Measurements from ENCODE around the gene SNX18.

Gene SNX18

GRCh38 chr5:54561651-54562050 lies 44.1 kb downstream of the SNX18 start:
- Histone ChIP-seq H3K27me3 (ENCODE audit: insufficient read depth, low read length) (no peaks in the 10 kb centered on the region), H3K9ac (ENCODE audit: low read depth, low read length) (no peak overlapping the region), H3K36me3 (ENCODE audit: insufficient read depth, low read length) (no peaks in the 10 kb centered on the region), H3K4me1 (ENCODE audit: insufficient read depth, low read length) (no peaks in the 10 kb centered on the region), H3K9me3 (ENCODE audit: insufficient read depth, low read depth, low read length) (no peaks in the 10 kb centered on the region), H3K27ac (ENCODE audit: low read depth, low read length) (no peak overlapping the region), H3K4me3 (ENCODE audit: low read length) (no peak overlapping the region)

GRCh38 chr5:54563083-54563761 lies 45.7 kb downstream of the SNX18 start:
- no peaks in the 10 kb centered on the region for H3K27me3 ChIP-seq (ENCODE audit: insufficient read depth, low read length)
- no peaks in the 10 kb centered on the region for H3K36me3 ChIP-seq (ENCODE audit: insufficient read depth, low read length)
- H3K4me3 ChIP-seq (ENCODE audit: low read length): no peak overlapping the region
- WGBS: 91% methylated on average over 1 of the region's 1 CpG
- no peak overlapping the region for H3K27ac ChIP-seq (ENCODE audit: low read depth, low read length)
- no peaks in the 10 kb centered on the region for H3K9me3 ChIP-seq (ENCODE audit: insufficient read depth, low read depth, low read length)
- no peak overlapping the region for H3K9ac ChIP-seq (ENCODE audit: low read depth, low read length)
- H3K4me1 ChIP-seq (ENCODE audit: insufficient read depth, low read length): no peaks in the 10 kb centered on the region

DNA sequence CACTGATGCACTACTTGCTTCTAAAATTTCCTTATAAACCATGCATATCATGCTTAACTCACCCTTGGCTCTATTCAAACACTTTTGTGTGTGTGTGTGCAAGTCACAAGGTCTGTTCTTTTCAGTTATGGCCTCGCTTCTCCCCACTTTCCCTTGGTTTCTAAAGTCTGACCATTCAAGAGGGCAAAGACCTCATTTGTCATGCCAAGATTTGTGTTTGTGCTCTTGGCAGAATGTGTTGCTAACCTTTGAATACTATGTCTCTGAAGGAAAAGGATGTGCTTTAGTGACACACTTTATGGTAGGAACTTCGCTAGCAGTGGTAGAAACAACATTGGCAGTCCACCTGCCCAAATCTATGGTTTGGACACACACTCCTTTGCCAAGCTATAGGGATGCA lies 50.4 kb downstream of the SNX18 start:
- Histone ChIP-seq H3K9me3 (ENCODE audit: insufficient read depth, low read depth, low read length) (no peaks in the 10 kb centered on the region), H3K27ac (ENCODE audit: low read depth, low read length) (no peak overlapping the region), H3K4me3 (ENCODE audit: low read length) (no peak overlapping the region), H3K27me3 (ENCODE audit: insufficient read depth, low read length) (no peaks in the 10 kb centered on the region), H3K36me3 (ENCODE audit: insufficient read depth, low read length) (no peaks in the 10 kb centered on the region), H3K9ac (ENCODE audit: low read depth, low read length) (no peak overlapping the region), H3K4me1 (ENCODE audit: insufficient read depth, low read length) (no peaks in the 10 kb centered on the region; the same call in 1 of the 2 replicates)
- WGBS: 94% methylated on average over 2 of the region's 2 CpGs

- WGBS: 88% methylated on average over 5 of the region's 5 CpGs
- H3K4me3 ChIP-seq (ENCODE audit: low read length): no peak overlapping the region
- H3K27me3 ChIP-seq (ENCODE audit: insufficient read depth, low read length): no peaks in the 10 kb centered on the region
- H3K9ac ChIP-seq (ENCODE audit: low read depth, low read length): no peak overlapping the region
- no peaks in the 10 kb centered on the region; the same call in 1 of the 2 replicates for H3K4me1 ChIP-seq (ENCODE audit: insufficient read depth, low read length)
- no peaks in the 10 kb centered on the region for H3K36me3 ChIP-seq (ENCODE audit: insufficient read depth, low read length)
- no peak overlapping the region for H3K27ac ChIP-seq (ENCODE audit: low read depth, low read length)
- H3K9me3 ChIP-seq (ENCODE audit: insufficient read depth, low read depth, low read length): no peaks in the 10 kb centered on the region
Measured at GRCh38 chr5:54570916-54571315, 53.4 kb downstream of the SNX18 start.

DNA sequence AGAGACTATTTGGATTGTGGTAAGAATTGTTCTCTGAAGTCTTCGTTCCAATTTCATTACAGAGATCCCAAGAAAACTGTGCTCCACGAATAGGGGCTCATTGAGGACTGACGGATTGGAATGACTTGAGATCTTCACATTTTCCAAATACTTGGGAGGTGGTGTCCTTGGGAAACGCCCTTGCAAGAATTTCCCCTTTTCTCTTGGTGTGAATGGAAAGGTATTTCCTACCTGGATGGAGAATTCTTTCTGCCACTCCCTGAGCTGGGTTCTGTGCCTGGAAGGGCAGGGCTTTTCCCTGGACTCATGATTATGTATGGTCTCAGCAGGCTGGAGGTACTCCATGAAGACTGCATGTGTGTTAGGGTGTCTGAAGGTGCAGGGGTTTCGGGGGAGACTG lies 53.9 kb downstream of the SNX18 start:
- WGBS: 78% methylated on average over 5 of the region's 5 CpGs
- Histone ChIP-seq H3K27ac (ENCODE audit: low read depth, low read length) (no peak overlapping the region), H3K9ac (ENCODE audit: low read depth, low read length) (no peak overlapping the region), H3K4me1 (ENCODE audit: insufficient read depth, low read length) (no peaks in the 10 kb centered on the region; the same call in 1 of the 2 replicates), H3K9me3 (ENCODE audit: insufficient read depth, low read depth, low read length) (no peaks in the 10 kb centered on the region), H3K4me3 (ENCODE audit: low read length) (no peak overlapping the region), H3K36me3 (ENCODE audit: insufficient read depth, low read length) (no peaks in the 10 kb centered on the region), H3K27me3 (ENCODE audit: insufficient read depth, low read length) (no peaks in the 10 kb centered on the region)

- no peak overlapping the region for H3K9ac ChIP-seq (ENCODE audit: low read depth, low read length)
- H3K9me3 ChIP-seq (ENCODE audit: insufficient read depth, low read depth, low read length): no peaks in the 10 kb centered on the region
- H3K36me3 ChIP-seq (ENCODE audit: insufficient read depth, low read length): no peaks in the 10 kb centered on the region
- H3K27ac ChIP-seq (ENCODE audit: low read depth, low read length): no peak overlapping the region
- H3K4me1 ChIP-seq (ENCODE audit: insufficient read depth, low read length): no peaks in the 10 kb centered on the region; the same call in 1 of the 2 replicates
- no peak overlapping the region for H3K4me3 ChIP-seq (ENCODE audit: low read length)
- no peaks in the 10 kb centered on the region for H3K27me3 ChIP-seq (ENCODE audit: insufficient read depth, low read length)
- 91% methylated on average over 4 of the region's 4 CpGs for WGBS
Measured at GRCh38 chr5:54573812-54574489, 56.4 kb downstream of the SNX18 start.

DNA sequence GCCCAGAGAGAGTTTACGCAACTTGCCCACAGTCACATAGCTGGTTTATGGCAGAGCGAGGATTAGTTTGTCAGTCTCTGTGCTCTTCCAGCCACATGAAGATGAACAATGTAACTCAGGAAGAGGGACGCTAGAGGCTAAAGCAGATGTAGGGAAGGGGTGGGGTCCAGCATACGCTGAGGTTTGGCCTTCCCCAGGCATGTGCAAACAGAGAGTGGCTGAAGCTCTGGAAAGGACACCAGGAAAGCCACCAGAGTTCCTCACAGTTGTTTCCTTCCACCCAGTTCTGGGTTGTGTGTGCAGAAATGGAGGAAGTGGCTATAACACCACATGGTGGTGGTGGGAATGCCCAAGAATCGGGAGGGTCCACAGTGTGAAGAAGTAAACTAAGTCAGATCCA lies 60.0 kb downstream of the SNX18 start:
- H3K4me3 ChIP-seq (ENCODE audit: low read length): no peak overlapping the region
- H3K9ac ChIP-seq (ENCODE audit: low read depth, low read length): no peak overlapping the region
- no peak overlapping the region for H3K27ac ChIP-seq (ENCODE audit: low read depth, low read length)
- no peaks in the 10 kb centered on the region for H3K36me3 ChIP-seq (ENCODE audit: insufficient read depth, low read length)
- H3K9me3 ChIP-seq (ENCODE audit: insufficient read depth, low read depth, low read length): no peaks in the 10 kb centered on the region
- no peaks in the 10 kb centered on the region for H3K27me3 ChIP-seq (ENCODE audit: insufficient read depth, low read length)
- WGBS: 96% methylated on average over 5 of the region's 5 CpGs
- no peaks in the 10 kb centered on the region; the same call in 1 of the 2 replicates for H3K4me1 ChIP-seq (ENCODE audit: insufficient read depth, low read length)

- Histone ChIP-seq H3K27ac (ENCODE audit: low read depth, low read length) (no peak overlapping the region), H3K36me3 (ENCODE audit: insufficient read depth, low read length) (no peaks in the 10 kb centered on the region), H3K4me1 (ENCODE audit: insufficient read depth, low read length) (no peaks in the 10 kb centered on the region; the same call in 1 of the 2 replicates), H3K9ac (ENCODE audit: low read depth, low read length) (no peak overlapping the region), H3K9me3 (ENCODE audit: insufficient read depth, low read depth, low read length) (no peaks in the 10 kb centered on the region), H3K4me3 (ENCODE audit: low read length) (no peak overlapping the region), H3K27me3 (ENCODE audit: insufficient read depth, low read length) (no peaks in the 10 kb centered on the region)
- 94% methylated on average over 7 of the region's 7 CpGs for WGBS
Measured at GRCh38 chr5:54577937-54578653, 60.5 kb downstream of the SNX18 start.

GRCh38 chr5:54579591-54580295 lies 62.2 kb downstream of the SNX18 start:
- Histone ChIP-seq H3K9me3 (ENCODE audit: insufficient read depth, low read depth, low read length) (no peaks in the 10 kb centered on the region), H3K36me3 (ENCODE audit: insufficient read depth, low read length) (no peaks in the 10 kb centered on the region), H3K27ac (ENCODE audit: low read depth, low read length) (no peak overlapping the region), H3K9ac (ENCODE audit: low read depth, low read length) (no peak overlapping the region), H3K4me1 (ENCODE audit: insufficient read depth, low read length) (no peaks in the 10 kb centered on the region; the same call in 1 of the 2 replicates), H3K27me3 (ENCODE audit: insufficient read depth, low read length) (no peaks in the 10 kb centered on the region), H3K4me3 (ENCODE audit: low read length) (no peak overlapping the region)
- WGBS: 71% methylated on average over 1 of the region's 1 CpG

GRCh38 chr5:54580997-54581811 lies 63.6 kb downstream of the SNX18 start:
- no peaks in the 10 kb centered on the region for H3K9me3 ChIP-seq (ENCODE audit: insufficient read depth, low read depth, low read length)
- no peaks in the 10 kb centered on the region; the same call in 1 of the 2 replicates for H3K4me1 ChIP-seq (ENCODE audit: insufficient read depth, low read length)
- 80% methylated on average over 7 of the region's 7 CpGs for WGBS
- no peak overlapping the region for H3K9ac ChIP-seq (ENCODE audit: low read depth, low read length)
- no peak overlapping the region for H3K27ac ChIP-seq (ENCODE audit: low read depth, low read length)
- H3K27me3 ChIP-seq (ENCODE audit: insufficient read depth, low read length): no peaks in the 10 kb centered on the region
- H3K4me3 ChIP-seq (ENCODE audit: low read length): no peak overlapping the region
- H3K36me3 ChIP-seq (ENCODE audit: insufficient read depth, low read length): no peaks in the 10 kb centered on the region
